ENCODE measurements around the gene AKAP13. TPM values are rescaled to one million over a fixed set of nuclear protein-coding genes. Genes with fewer than 3 reads are reported as not detected.

Gene AKAP13
- total RNA-seq, 2 experiments from 2014 or later = 282 to 304 TPM

- no peaks in the 10 kb centered on the region for H3K27me3 Mint-ChIP-seq
- Histone ChIP-seq H3K27ac (ENCODE audit: low read depth in 1 of 2, low read length in 2 of 2) (no peak overlapping the region), H3K27me3 (ENCODE audit: control insufficient read depth in 1 of 2, insufficient read depth in 2 of 2, low read length in 2 of 2) (no peaks in the 10 kb centered on the region), H3K4me3 (ENCODE audit: low read length) (no peak overlapping the region), H3K9me3 (ENCODE audit: control insufficient read depth in 1 of 2, insufficient read depth in 1 of 2, low read length in 2 of 2) (no peaks in the 10 kb centered on the region), H3K4me1 (ENCODE audit: insufficient read depth, low read length) (peaks cover 21% of the 10 kb centered on the region), H3K36me3 (ENCODE audit: insufficient read depth, low read length) (peaks cover 31% of the 10 kb centered on the region)
- peaks cover 70% of the 10 kb centered on the region for H3K4me1 Mint-ChIP-seq (ENCODE audit: low read depth)
- H3K9me3 Mint-ChIP-seq = no peaks in the 10 kb centered on the region
- POLR2A ChIA-PET = interaction anchor here (0.7 to 2.0 kb wide), 3 partner anchors 18 to 21 kb away, joined by 4 to 8 read pairs (median 4); no protein-coding TSS in a partner anchor
- no peak overlapping the region for H3K27ac Mint-ChIP-seq
- H3K4me3 Mint-ChIP-seq = no peak overlapping the region
- no peak for TF ChIP-seq CTCF (IDR thresholded peaks at IDR 0.05)
- DNase-seq = no peak
- CTCF ChIA-PET = interaction anchor here (1.2 to 1.6 kb wide), 2 partner anchors 95 to 303 kb away, joined by 3 to 4 read pairs; no protein-coding TSS in a partner anchor
- H3K36me3 Mint-ChIP-seq (ENCODE audit: low read depth) = peaks cover 49% of the 10 kb centered on the region
- ATAC-seq (ENCODE audit: poor library complexity) = no peak
- intact Hi-C loops (cut with DNase I, micrococcal nuclease) = no loop called here
Measured at GRCh38 chr15:85600001-85600400, 219.6 kb downstream of the AKAP13 start.

GRCh38 chr15:85603160-85603559, 222.8 kb downstream of the AKAP13 start:
- TF ChIP-seq CTCF (IDR thresholded peaks at IDR 0.05) = no peak
- ATAC-seq (ENCODE audit: poor library complexity) (no peak), DNase-seq (no peak)
- Histone ChIP-seq H3K36me3 (ENCODE audit: insufficient read depth, low read length) (peaks cover 25% of the 10 kb centered on the region), H3K4me3 (ENCODE audit: low read length) (no peak overlapping the region), H3K27ac (ENCODE audit: low read depth in 1 of 2, low read length in 2 of 2) (no peak overlapping the region), H3K27me3 (ENCODE audit: control insufficient read depth in 1 of 2, insufficient read depth in 2 of 2, low read length in 2 of 2) (no peaks in the 10 kb centered on the region), H3K4me1 (ENCODE audit: insufficient read depth, low read length) (peaks cover 9% of the 10 kb centered on the region), H3K9me3 (ENCODE audit: control insufficient read depth in 1 of 2, insufficient read depth in 1 of 2, low read length in 2 of 2) (no peaks in the 10 kb centered on the region)
- intact Hi-C loops (cut with DNase I, micrococcal nuclease) = no loop called here
- peaks cover 43% of the 10 kb centered on the region for H3K4me1 Mint-ChIP-seq (ENCODE audit: low read depth)
- CTCF ChIA-PET = no interaction called here
- no peaks in the 10 kb centered on the region for H3K27me3 Mint-ChIP-seq
- POLR2A ChIA-PET = interaction anchor here (3.0 kb wide), 1 partner anchor 20 kb away, joined by 11 read pairs; no protein-coding TSS in a partner anchor
- H3K9me3 Mint-ChIP-seq = no peaks in the 10 kb centered on the region
- H3K27ac Mint-ChIP-seq = no peak overlapping the region
- H3K36me3 Mint-ChIP-seq (ENCODE audit: low read depth) = peaks cover 66% of the 10 kb centered on the region
- no peak overlapping the region for H3K4me3 Mint-ChIP-seq

- no peak overlapping the region for H3K4me3 ChIP-seq (ENCODE audit: low read length)
- intact Hi-C loops (cut with DNase I, micrococcal nuclease) = no loop called here
- CTCF ChIA-PET = no interaction called here
- H3K4me1 Mint-ChIP-seq (ENCODE audit: low read depth) = peaks cover 40% of the 10 kb centered on the region
- H3K36me3 Mint-ChIP-seq (ENCODE audit: low read depth) = peaks cover 65% of the 10 kb centered on the region
- peaks cover 8% of the 10 kb centered on the region for H3K4me1 ChIP-seq (ENCODE audit: insufficient read depth, low read length)
- H3K9me3 Mint-ChIP-seq = no peaks in the 10 kb centered on the region
- H3K4me3 Mint-ChIP-seq = no peak overlapping the region
- DNase-seq (no peak), ATAC-seq (ENCODE audit: poor library complexity) (no peak)
- no peaks in the 10 kb centered on the region for H3K27me3 ChIP-seq (ENCODE audit: control insufficient read depth in 1 of 2, insufficient read depth in 2 of 2, low read length in 2 of 2)
- POLR2A ChIA-PET = interaction anchor here (3.0 kb wide), 1 partner anchor 21 kb away, joined by 11 read pairs; no protein-coding TSS in a partner anchor
- H3K27ac Mint-ChIP-seq = no peak overlapping the region
- H3K27me3 Mint-ChIP-seq = no peaks in the 10 kb centered on the region
- H3K27ac ChIP-seq (ENCODE audit: low read depth in 1 of 2, low read length in 2 of 2) = no peak overlapping the region
- no peak for TF ChIP-seq CTCF (IDR thresholded peaks at IDR 0.05)
- no peaks in the 10 kb centered on the region for H3K9me3 ChIP-seq (ENCODE audit: control insufficient read depth in 1 of 2, insufficient read depth in 1 of 2, low read length in 2 of 2)
- H3K36me3 ChIP-seq (ENCODE audit: insufficient read depth, low read length) = peaks cover 20% of the 10 kb centered on the region
Measured at GRCh38 chr15:85603703-85604102, 223.3 kb downstream of the AKAP13 start.
